PC-3 (cell line): Measurements from ENCODE around the gene MRPL1. TPM values are rescaled to one million over a fixed set of nuclear protein-coding genes. Genes with fewer than 3 reads are reported as not detected.

Experiments used
- ATAC-seq: fragments of 200-7000 bp; cut with Tn5 transposase; 2 replicates; pipeline ENCODE4 v1.9.1; 2020; ENCODE audit warnings: mild to moderate bottlenecking, moderate library complexity
- BruUV-seq: library from RNA; stranded (reverse); fragments of 400-500 nt; replicated peaks from 2 replicates; lab custom pipeline; 2021; lab: Mats Ljungman, UMichigan
- CTCF ChIA-PET: fragments of 300-600 bp; sonication (Branson Sonifier 250); formaldehyde crosslinking; loops from one replicate; lab custom pipeline; 2022; ENCODE audit warnings: antibody characterized with exemption; lab: Charles Lee
- POLR2A ChIA-PET: fragments of 300-600 bp; sonication (Branson Sonifier 250); formaldehyde crosslinking; loops from one replicate; lab custom pipeline; 2022; ENCODE audit warnings: antibody characterized with exemption; ENCODE audit not compliant: unreplicated experiment; lab: Charles Lee
- DNase-seq: peaks from one replicate; pipeline ENCODE4 v3.0.0-alpha.2; 2015
- H2AFZ ChIP-seq: fragments of 300-600 bp; sonication (generic); 2 replicates; pipeline ENCODE4 v1.6.0; 2016; ENCODE audit warnings: antibody characterized with exemption, low read length
- H3F3A ChIP-seq: fragments of 300-600 bp; sonication (generic); one replicate; pipeline ENCODE4 v1.6.0; 2017; ENCODE audit warnings: antibody characterized with exemption, low read length, control low read depth, mild to moderate bottlenecking; ENCODE audit not compliant: unreplicated experiment
- H3K27ac ChIP-seq: fragments of 300-600 bp; sonication (generic); 2 replicates; pipeline ENCODE4 v1.5.1; 2016; ENCODE audit warnings: mild to moderate bottlenecking, low read length
- H3K27me3 ChIP-seq: fragments of 300-600 bp; sonication (generic); 2 replicates; pipeline ENCODE4 v1.6.1; 2016; ENCODE audit warnings: low read length, mixed read lengths
- H3K36me3 ChIP-seq: fragments of 300-600 bp; sonication (generic); 2 replicates; pipeline ENCODE4 v1.6.1; 2016; ENCODE audit warnings: low read depth, mixed run types, low read length, mixed read lengths
- H3K4me1 ChIP-seq: fragments of 300-600 bp; sonication (generic); 2 replicates; pipeline ENCODE4 v1.5.1; 2016; ENCODE audit warnings: low read length; ENCODE audit not compliant: insufficient read depth
- H3K4me2 ChIP-seq: fragments of 300-600 bp; sonication (generic); 2 replicates; pipeline ENCODE4 v1.6.0; 2016; ENCODE audit warnings: low read length
- H3K4me3 ChIP-seq: fragments of 300-600 bp; sonication (generic); 2 replicates; pipeline ENCODE4 v1.5.1; 2016; ENCODE audit warnings: mild to moderate bottlenecking, low read length, mixed read lengths
- H3K79me2 ChIP-seq: fragments of 300-600 bp; sonication (generic); 2 replicates; pipeline ENCODE4 v1.6.1; 2017; ENCODE audit warnings: low read length, mixed read lengths
- H3K9ac ChIP-seq: fragments of 300-600 bp; sonication (generic); 2 replicates; pipeline ENCODE4 v1.6.0; 2016; ENCODE audit warnings: mild to moderate bottlenecking, low read length
- H3K9me2 ChIP-seq: fragments of 300-600 bp; sonication (generic); replicated peaks from 2 replicates; pipeline ENCODE4 v1.6.1; 2016; ENCODE audit warnings: mixed run types, low read length, mixed read lengths
- H3K9me3 ChIP-seq: fragments of 300-600 bp; sonication (generic); 2 replicates; pipeline ENCODE4 v1.6.1; 2016; ENCODE audit warnings: low read length, mixed read lengths
- H4K20me1 ChIP-seq: fragments of 300-600 bp; sonication (generic); 2 replicates; pipeline ENCODE4 v1.6.1; 2016; ENCODE audit warnings: low read length, mixed read lengths
- CTCF ChIP-seq: fragments of 300-600 bp; sonication (generic); conservative IDR thresholded peaks from 2 replicates; pipeline ENCODE4 v1.5.1; 2017; ENCODE audit warnings: antibody characterized with exemption, low read depth, mild to moderate bottlenecking, low read length
- EZH2 ChIP-seq: fragments of 300-600 bp; sonication (generic); IDR thresholded peaks from one replicate; pipeline ENCODE4 v1.6.1; 2017; ENCODE audit warnings: antibody characterized with exemption, mild to moderate bottlenecking, low read length; ENCODE audit not compliant: unreplicated experiment
- EZH2phosphoT487 ChIP-seq: fragments of 300-600 bp; sonication (generic); IDR thresholded peaks from 2 replicates; pipeline ENCODE4 v1.6.1; 2018; ENCODE audit warnings: mild to moderate bottlenecking, antibody characterized with exemption, low read length, borderline replicate concordance
- intact Hi-C: fragments of 100-400 bp; cut with micrococcal nuclease; formaldehyde crosslinking; loops from 2 replicates; pipeline ENCODE4 v1.9.0; 2023
- total RNA-seq: library from RNA; depleted of rRNA; stranded (reverse); fragments of >200 nt; gene quantifications from 2 replicates; pipeline ENCODE4 v1.2.3, GENCODE V29; 2014; rRNA removed

The MRPL1 gene
- total RNA-seq, 1 experiment from 2014 or later, result 23.0 TPM

- no peak for ATAC-seq
- Histone ChIP-seq H3K27ac (no peak overlapping the region), H3K4me3 (no peak overlapping the region), H3K9ac (no peak overlapping the region), H3K79me2 (no peaks in the 10 kb centered on the region), H4K20me1 (no peaks in the 10 kb centered on the region), H2AFZ (no peak overlapping the region), H3F3A (no peaks in the 10 kb centered on the region), H3K4me2 (no peak overlapping the region), H3K36me3 (no peaks in the 10 kb centered on the region), H3K9me2 (no peaks in the 10 kb centered on the region), H3K4me1 (no peaks in the 10 kb centered on the region), H3K27me3 (no peaks in the 10 kb centered on the region), H3K9me3 (no peaks in the 10 kb centered on the region)
- no peak for TF ChIP-seq EZH2
- TF ChIP-seq EZH2phosphoT487, result no peak
- TF ChIP-seq CTCF, result no peak
- no TSS peak for BruUV-seq
- intact Hi-C loops, result no loop called here
- CTCF ChIA-PET, result interaction anchor here (0.7 kb wide), 1 partner anchor 613 kb away, joined by 3 read pairs; no protein-coding TSS in a partner anchor
- POLR2A ChIA-PET, result no interaction called here
- no peak for DNase-seq
Measured at GRCh38 chr4:78001531-78001930, 138.9 kb downstream of the MRPL1 start.

GRCh38 chr4:78002260-78002659 is 139.6 kb downstream of the MRPL1 start:
- DNase-seq (no peak), ATAC-seq (no peak)
- BruUV-seq, result no TSS peak
- Histone ChIP-seq H3K9me3 (no peaks in the 10 kb centered on the region), H3K9ac (no peak overlapping the region), H3K36me3 (no peaks in the 10 kb centered on the region), H3F3A (no peaks in the 10 kb centered on the region), H3K4me3 (no peak overlapping the region), H2AFZ (no peak overlapping the region), H3K27me3 (no peaks in the 10 kb centered on the region), H3K79me2 (no peaks in the 10 kb centered on the region), H3K9me2 (no peaks in the 10 kb centered on the region), H3K4me1 (no peaks in the 10 kb centered on the region), H3K4me2 (no peak overlapping the region), H4K20me1 (no peaks in the 10 kb centered on the region), H3K27ac (no peak overlapping the region)
- TF ChIP-seq EZH2phosphoT487 (no peak), CTCF (no peak), EZH2 (no peak)
- CTCF ChIA-PET, result no interaction called here
- POLR2A ChIA-PET, result no interaction called here
- intact Hi-C loops, result no loop called here

Other genes starting within 250 kb of the MRPL1 start
- 2.6 and 5.4 TPM in 2 replicates for gene CNOT6L, start 43.5 kb upstream of the MRPL1 start, total RNA-seq
- 3.4 and 5.5 TPM in 2 replicates for gene FRAS1, start 194.5 kb downstream of the MRPL1 start, total RNA-seq